GM12878 (cell line): Measurements from ENCODE around the gene GSG1L. TPM values are rescaled to one million over a fixed set of nuclear protein-coding genes. Genes with fewer than 3 reads are reported as not detected.

Experiments used
- KLF5 ChIP-seq: fragments of 450-650 bp; IDR thresholded peaks from 2 replicates; pipeline ENCODE4 v1.6.1; 2014; ENCODE audit warnings: mild to moderate bottlenecking; ENCODE audit not compliant: partially characterized antibody
- POLR2A ChIP-seq: IDR thresholded peaks from 2 replicates; pipeline ENCODE4 v1.6.1; 2011; ENCODE audit warnings: low read depth, mild to moderate bottlenecking, low read length
- ZNF622 ChIP-seq: fragments of 450-650 bp; IDR thresholded peaks from 2 replicates; pipeline ENCODE4 v1.6.1; 2017; ENCODE audit warnings: mild to moderate bottlenecking, inconsistent platforms
- polyA plus RNA-seq, 11 experiments: library from polyadenylated mRNA; depleted of rRNA in 4 of 11; unstranded in 6 of 11; stranded (reverse) in 5 of 11; fragments of >200 nt; fragmentation: Nextera tagmentation in 4 of 11; fragmentation: Illumina TruSeq in 1 of 11; extraction: Ambion mirVana in 4 of 11; extraction: Trizol in 1 of 11; gene quantifications; 1 replicate in 1 of 11; 2 replicates in 10 of 11; pipeline versions ENCODE4 v1.2.1 to v1.2.3, GENCODE V29; 2011 to 2016; ENCODE audit warnings: inconsistent platforms in 2 of 11, missing spikeins in 2 of 11, low read depth in 1 of 11
- total RNA-seq, 4 experiments: library from RNA; depleted of rRNA in 3 of 4; stranded (reverse); fragments of >200 nt in 3 of 4; fragmentation: Illumina TruSeq in 1 of 4; extraction: Trizol in 1 of 4; gene quantifications; 2 replicates each; pipeline versions ENCODE4 v1.2.1 to v1.2.3, GENCODE V29; 2013 to 2021
- TF ChIP-seq, protein P1 (sequence below): fragments of 450-650 bp; IDR thresholded peaks from 2 replicates; pipeline ENCODE4 v1.6.1; 2017; ENCODE audit warnings: antibody characterized with exemption, mild to moderate bottlenecking, moderate library complexity
- TF ChIP-seq, protein P2 (sequence below): fragments of 450-650 bp; IDR thresholded peaks from 2 replicates; pipeline ENCODE4 v1.6.1; 2014; ENCODE audit warnings: mild to moderate bottlenecking
- TF ChIP-seq, protein P3 (sequence below): fragments of 450-650 bp; IDR thresholded peaks from 2 replicates; pipeline ENCODE4 v1.6.1; 2016; ENCODE audit warnings: mild to moderate bottlenecking, moderate library complexity, borderline replicate concordance

Gene GSG1L
- total and polyA plus RNA-seq, 10 of the 15 experiments (the other 5 are each of a cell fraction or from before 2014, with no cell fraction given) = not detected

DNA sequence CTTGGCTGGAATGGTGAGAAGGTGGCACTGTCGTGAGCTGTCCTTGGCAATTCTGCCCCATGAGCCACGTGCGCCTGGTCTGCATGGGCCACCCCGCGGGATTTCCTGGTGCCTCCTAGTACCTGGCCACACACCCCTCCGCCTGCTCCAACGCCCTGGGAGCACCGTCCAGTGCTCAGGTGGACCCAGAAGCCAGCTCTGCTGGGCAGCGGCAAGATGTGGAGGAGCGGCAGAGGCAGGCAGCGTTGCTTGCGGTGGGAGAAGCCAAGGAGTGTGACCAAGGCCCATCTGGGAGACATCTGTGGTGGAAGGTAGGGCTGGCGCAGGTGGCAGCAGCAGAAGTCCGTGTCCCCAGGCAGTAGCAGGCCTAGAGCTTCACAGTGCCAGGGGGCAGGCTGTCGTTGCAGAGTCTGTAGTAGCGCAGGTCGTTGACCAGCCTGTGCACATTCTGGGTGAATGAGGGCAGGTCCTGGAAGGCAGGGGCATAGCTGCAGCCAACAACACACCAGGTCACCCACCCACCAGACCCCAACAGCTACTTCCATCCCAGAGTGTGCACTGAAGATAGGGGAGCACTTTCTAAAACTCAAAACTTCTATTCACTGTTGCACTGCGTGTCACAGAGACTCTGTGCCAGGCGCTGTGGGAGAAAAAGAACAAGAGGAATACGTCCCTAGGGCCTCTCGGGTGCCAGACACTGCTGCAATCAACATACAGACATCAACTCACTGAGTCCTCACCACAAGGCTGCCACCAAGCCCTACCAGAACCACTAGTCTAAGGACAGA is 34.9 kb upstream of the GSG1L start (continued):
- TF ChIP-seq, protein P1, sequence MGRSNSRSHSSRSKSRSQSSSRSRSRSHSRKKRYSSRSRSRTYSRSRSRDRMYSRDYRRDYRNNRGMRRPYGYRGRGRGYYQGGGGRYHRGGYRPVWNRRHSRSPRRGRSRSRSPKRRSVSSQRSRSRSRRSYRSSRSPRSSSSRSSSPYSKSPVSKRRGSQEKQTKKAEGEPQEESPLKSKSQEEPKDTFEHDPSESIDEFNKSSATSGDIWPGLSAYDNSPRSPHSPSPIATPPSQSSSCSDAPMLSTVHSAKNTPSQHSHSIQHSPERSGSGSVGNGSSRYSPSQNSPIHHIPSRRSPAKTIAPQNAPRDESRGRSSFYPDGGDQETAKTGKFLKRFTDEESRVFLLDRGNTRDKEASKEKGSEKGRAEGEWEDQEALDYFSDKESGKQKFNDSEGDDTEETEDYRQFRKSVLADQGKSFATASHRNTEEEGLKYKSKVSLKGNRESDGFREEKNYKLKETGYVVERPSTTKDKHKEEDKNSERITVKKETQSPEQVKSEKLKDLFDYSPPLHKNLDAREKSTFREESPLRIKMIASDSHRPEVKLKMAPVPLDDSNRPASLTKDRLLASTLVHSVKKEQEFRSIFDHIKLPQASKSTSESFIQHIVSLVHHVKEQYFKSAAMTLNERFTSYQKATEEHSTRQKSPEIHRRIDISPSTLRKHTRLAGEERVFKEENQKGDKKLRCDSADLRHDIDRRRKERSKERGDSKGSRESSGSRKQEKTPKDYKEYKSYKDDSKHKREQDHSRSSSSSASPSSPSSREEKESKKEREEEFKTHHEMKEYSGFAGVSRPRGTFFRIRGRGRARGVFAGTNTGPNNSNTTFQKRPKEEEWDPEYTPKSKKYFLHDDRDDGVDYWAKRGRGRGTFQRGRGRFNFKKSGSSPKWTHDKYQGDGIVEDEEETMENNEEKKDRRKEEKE = no peak
- TF ChIP-seq, protein P2, sequence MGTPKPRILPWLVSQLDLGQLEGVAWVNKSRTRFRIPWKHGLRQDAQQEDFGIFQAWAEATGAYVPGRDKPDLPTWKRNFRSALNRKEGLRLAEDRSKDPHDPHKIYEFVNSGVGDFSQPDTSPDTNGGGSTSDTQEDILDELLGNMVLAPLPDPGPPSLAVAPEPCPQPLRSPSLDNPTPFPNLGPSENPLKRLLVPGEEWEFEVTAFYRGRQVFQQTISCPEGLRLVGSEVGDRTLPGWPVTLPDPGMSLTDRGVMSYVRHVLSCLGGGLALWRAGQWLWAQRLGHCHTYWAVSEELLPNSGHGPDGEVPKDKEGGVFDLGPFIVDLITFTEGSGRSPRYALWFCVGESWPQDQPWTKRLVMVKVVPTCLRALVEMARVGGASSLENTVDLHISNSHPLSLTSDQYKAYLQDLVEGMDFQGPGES = no peak
- TF ChIP-seq, protein P3, sequence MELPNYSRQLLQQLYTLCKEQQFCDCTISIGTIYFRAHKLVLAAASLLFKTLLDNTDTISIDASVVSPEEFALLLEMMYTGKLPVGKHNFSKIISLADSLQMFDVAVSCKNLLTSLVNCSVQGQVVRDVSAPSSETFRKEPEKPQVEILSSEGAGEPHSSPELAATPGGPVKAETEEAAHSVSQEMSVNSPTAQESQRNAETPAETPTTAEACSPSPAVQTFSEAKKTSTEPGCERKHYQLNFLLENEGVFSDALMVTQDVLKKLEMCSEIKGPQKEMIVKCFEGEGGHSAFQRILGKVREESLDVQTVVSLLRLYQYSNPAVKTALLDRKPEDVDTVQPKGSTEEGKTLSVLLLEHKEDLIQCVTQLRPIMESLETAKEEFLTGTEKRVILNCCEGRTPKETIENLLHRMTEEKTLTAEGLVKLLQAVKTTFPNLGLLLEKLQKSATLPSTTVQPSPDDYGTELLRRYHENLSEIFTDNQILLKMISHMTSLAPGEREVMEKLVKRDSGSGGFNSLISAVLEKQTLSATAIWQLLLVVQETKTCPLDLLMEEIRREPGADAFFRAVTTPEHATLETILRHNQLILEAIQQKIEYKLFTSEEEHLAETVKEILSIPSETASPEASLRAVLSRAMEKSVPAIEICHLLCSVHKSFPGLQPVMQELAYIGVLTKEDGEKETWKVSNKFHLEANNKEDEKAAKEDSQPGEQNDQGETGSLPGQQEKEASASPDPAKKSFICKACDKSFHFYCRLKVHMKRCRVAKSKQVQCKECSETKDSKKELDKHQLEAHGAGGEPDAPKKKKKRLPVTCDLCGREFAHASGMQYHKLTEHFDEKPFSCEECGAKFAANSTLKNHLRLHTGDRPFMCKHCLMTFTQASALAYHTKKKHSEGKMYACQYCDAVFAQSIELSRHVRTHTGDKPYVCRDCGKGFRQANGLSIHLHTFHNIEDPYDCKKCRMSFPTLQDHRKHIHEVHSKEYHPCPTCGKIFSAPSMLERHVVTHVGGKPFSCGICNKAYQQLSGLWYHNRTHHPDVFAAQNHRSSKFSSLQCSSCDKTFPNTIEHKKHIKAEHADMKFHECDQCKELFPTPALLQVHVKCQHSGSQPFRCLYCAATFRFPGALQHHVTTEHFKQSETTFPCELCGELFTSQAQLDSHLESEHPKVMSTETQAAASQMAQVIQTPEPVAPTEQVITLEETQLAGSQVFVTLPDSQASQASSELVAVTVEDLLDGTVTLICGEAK = no peak
- TF ChIP-seq KLF5 (no peak), ZNF622 (no peak), POLR2A (no peak; the same call in 1 of the 2 replicates)
